GM18517 (cell line): ENCODE measurements around the gene AGAP1.

Experiments
- ATAC-seq: cut with Tn5 transposase; IDR thresholded peaks from one replicate; pipeline ENCODE4 v1.9.1; 2021; ENCODE audit warnings: mild to moderate bottlenecking, moderate library complexity; ENCODE audit not compliant: unreplicated experiment

Gene AGAP1

GRCh38 chr2:235546436-235546835 lies 52.6 kb downstream of the AGAP1 start:
- ATAC-seq, result no peak

- ATAC-seq, result no peak
Observed at GRCh38 chr2:235549735-235550377, 56.0 kb downstream of the AGAP1 start.

GRCh38 chr2:235550378-235550760 lies 56.5 kb downstream of the AGAP1 start:
- no peak for ATAC-seq

GRCh38 chr2:235550946-235551345 lies 57.1 kb downstream of the AGAP1 start:
- no peak for ATAC-seq

GRCh38 chr2:235551965-235552364 lies 58.1 kb downstream of the AGAP1 start:
- no peak for ATAC-seq

GRCh38 chr2:235552671-235553070 lies 58.8 kb downstream of the AGAP1 start:
- no peak for ATAC-seq

GRCh38 chr2:235553291-235553690 lies 59.4 kb downstream of the AGAP1 start:
- ATAC-seq, result no peak

- ATAC-seq, result no peak
Observed at GRCh38 chr2:235553696-235554100, 59.9 kb downstream of the AGAP1 start.

- ATAC-seq, result no peak
Observed at GRCh38 chr2:235554385-235554784, 60.5 kb downstream of the AGAP1 start.

- ATAC-seq, result no peak
Observed at GRCh38 chr2:235554936-235555335, 61.1 kb downstream of the AGAP1 start.

GRCh38 chr2:235555371-235555770 lies 61.5 kb downstream of the AGAP1 start:
- ATAC-seq, result no peak

GRCh38 chr2:235556086-235556485 lies 62.2 kb downstream of the AGAP1 start:
- ATAC-seq, result no peak

- ATAC-seq, result no peak
Observed at GRCh38 chr2:235556901-235557300, 63.1 kb downstream of the AGAP1 start.

- ATAC-seq, result no peak
Observed at GRCh38 chr2:235557903-235558302, 64.1 kb downstream of the AGAP1 start.

- ATAC-seq, result no peak
Observed at GRCh38 chr2:235558572-235558971, 64.7 kb downstream of the AGAP1 start.

GRCh38 chr2:235560345-235560744 lies 66.5 kb downstream of the AGAP1 start:
- no peak for ATAC-seq

- ATAC-seq, result no peak
Observed at GRCh38 chr2:235561450-235561849, 67.6 kb downstream of the AGAP1 start.

GRCh38 chr2:235562065-235562747 lies 68.4 kb downstream of the AGAP1 start:
- no peak for ATAC-seq

GRCh38 chr2:235563056-235563910 lies 69.4 kb downstream of the AGAP1 start:
- no peak for ATAC-seq

GRCh38 chr2:235564066-235564465 lies 70.2 kb downstream of the AGAP1 start:
- ATAC-seq, result no peak

- ATAC-seq, result no peak
Observed at GRCh38 chr2:235564884-235565530, 71.2 kb downstream of the AGAP1 start.
